PC-9 (cell line): ENCODE measurements around the gene ZFYVE9. TPM values are rescaled to one million over a fixed set of nuclear protein-coding genes. Genes with fewer than 3 reads are reported as not detected.

Experiments used
- BruUV-seq: library from RNA; stranded (reverse); fragments of 400-500 nt; replicated peaks from 2 replicates; lab custom pipeline; 2021; lab: Mats Ljungman, UMichigan
- CTCF ChIA-PET: fragments of 300-600 bp; sonication (Branson Sonifier 250); formaldehyde crosslinking; loops from one replicate; lab custom pipeline; 2022; ENCODE audit warnings: antibody characterized with exemption; lab: Charles Lee
- POLR2A ChIA-PET: fragments of 300-600 bp; sonication (Branson Sonifier 250); formaldehyde crosslinking; loops from one replicate; lab custom pipeline; 2022; ENCODE audit warnings: antibody characterized with exemption; ENCODE audit not compliant: unreplicated experiment; lab: Charles Lee
- DNase-seq, 2 experiments: peaks; one replicate each; pipeline versions ENCODE4 v3.0.0 to v3.0.0-alpha.2; 2015 to 2022; ENCODE audit warnings: mixed read lengths in 1 of 2
- H2AFZ ChIP-seq: fragments of 200-600 bp; sonication (generic); 2 replicates; pipeline ENCODE4 v1.8.1; 2017; ENCODE audit warnings: antibody characterized with exemption
- H3F3A ChIP-seq: fragments of 200-600 bp; sonication (generic); 2 replicates; pipeline ENCODE4 v1.8.1; 2017; ENCODE audit warnings: antibody characterized with exemption, mild to moderate bottlenecking, low read depth; ENCODE audit not compliant: insufficient read depth
- H3K27ac ChIP-seq: fragments of 200-600 bp; sonication (generic); 2 replicates; pipeline ENCODE4 v1.6.1; 2016; ENCODE audit warnings: mixed run types
- H3K27me3 ChIP-seq: fragments of 200-600 bp; sonication (generic); 2 replicates; pipeline ENCODE4 v1.6.1; 2016; ENCODE audit warnings: low read depth, mixed run types; ENCODE audit not compliant: insufficient read depth
- H3K36me3 ChIP-seq: fragments of 200-600 bp; sonication (generic); 2 replicates; pipeline ENCODE4 v1.6.1; 2016; ENCODE audit warnings: low read depth, mixed run types
- H3K4me1 ChIP-seq: fragments of 200-600 bp; sonication (generic); replicated peaks from 2 replicates; pipeline ENCODE4 v1.6.1; 2016; ENCODE audit warnings: mixed run types; ENCODE audit not compliant: insufficient read depth
- H3K4me2 ChIP-seq: fragments of 200-600 bp; sonication (generic); 2 replicates; pipeline ENCODE4 v1.6.1; 2017; ENCODE audit warnings: mixed run types
- H3K4me3 ChIP-seq: fragments of 200-600 bp; sonication (generic); 2 replicates; pipeline ENCODE4 v1.6.1; 2016; ENCODE audit warnings: mixed run types
- H3K79me2 ChIP-seq: fragments of 200-600 bp; sonication (generic); 2 replicates; pipeline ENCODE4 v1.6.1; 2017; ENCODE audit warnings: low read depth, mixed run types
- H3K9me2 ChIP-seq: fragments of 200-600 bp; sonication (generic); 2 replicates; pipeline ENCODE4 v1.8.1; 2017; ENCODE audit warnings: mild to moderate bottlenecking; ENCODE audit not compliant: insufficient read depth
- H3K9me3 ChIP-seq: fragments of 200-600 bp; sonication (generic); 2 replicates; pipeline ENCODE4 v1.8.1; 2016; ENCODE audit warnings: low read depth; ENCODE audit not compliant: insufficient read depth
- H4K20me1 ChIP-seq: fragments of 200-600 bp; sonication (generic); 2 replicates; pipeline ENCODE4 v1.8.1; 2017; ENCODE audit not compliant: insufficient read depth
- CTCF ChIP-seq: fragments of 200-600 bp; sonication (generic); conservative IDR thresholded peaks from 2 replicates; pipeline ENCODE4 v1.6.1; 2017; ENCODE audit warnings: mixed run types, antibody characterized with exemption, mild to moderate bottlenecking, moderate library complexity
- EZH2 ChIP-seq: fragments of 200-600 bp; sonication (generic); IDR thresholded peaks from 2 replicates; pipeline ENCODE4 v1.8.0; 2017; ENCODE audit warnings: antibody characterized with exemption, low read depth
- intact Hi-C: fragments of 100-400 bp; cut with micrococcal nuclease; formaldehyde crosslinking; loops from one replicate; pipeline ENCODE4 v1.10.0; 2022; ENCODE audit not compliant: unreplicated experiment
- total RNA-seq: library from RNA; stranded (reverse); gene quantifications from 2 replicates; pipeline ENCODE4 v1.2.3, GENCODE V29; 2021

Gene ZFYVE9
- total RNA-seq, 1 experiment from 2014 or later: 20.7 TPM

GRCh38 chr1:52386458-52386857, 244.6 kb downstream of the ZFYVE9 start:
- Histone ChIP-seq H3K9me2 (no peaks in the 10 kb centered on the region), H3K79me2 (no peaks in the 10 kb centered on the region), H3K27me3 (no peaks in the 10 kb centered on the region), H3K4me3 (no peak overlapping the region), H3K27ac (no peak overlapping the region), H3K36me3 (0 out of 2 replicates have a peak, but pooled peaks cover 5% of the 10 kb centered on the region), H3K4me2 (no peak overlapping the region), H4K20me1 (no peaks in the 10 kb centered on the region), H2AFZ (no peak overlapping the region), H3F3A (no peaks in the 10 kb centered on the region), H3K4me1 (no peaks in the 10 kb centered on the region), H3K9me3 (no peaks in the 10 kb centered on the region)
- intact Hi-C loops: no loop called here
- CTCF ChIA-PET: no interaction called here
- BruUV-seq: no TSS peak
- POLR2A ChIA-PET: no interaction called here
- TF ChIP-seq EZH2: no peak
- TF ChIP-seq CTCF: no peak
- DNase-seq: no peak

- Histone ChIP-seq H3K4me3 (no peak overlapping the region), H3K27me3 (no peaks in the 10 kb centered on the region), H3K4me2 (no peak overlapping the region), H3K4me1 (no peaks in the 10 kb centered on the region), H2AFZ (no peak overlapping the region), H3K9me3 (no peaks in the 10 kb centered on the region), H3K27ac (no peak overlapping the region), H3K9me2 (no peaks in the 10 kb centered on the region), H3K36me3 (peaks cover 8% of the 10 kb centered on the region; the same call in 1 of the 2 replicates), H3K79me2 (no peaks in the 10 kb centered on the region), H3F3A (no peaks in the 10 kb centered on the region), H4K20me1 (no peaks in the 10 kb centered on the region)
- DNase-seq: no peak
- CTCF ChIA-PET: no interaction called here
- POLR2A ChIA-PET: no interaction called here
- intact Hi-C loops: no loop called here
- no TSS peak for BruUV-seq
- TF ChIP-seq EZH2 (no peak), CTCF (no peak)
These were observed 251.3 kb downstream of the ZFYVE9 start for GRCh38 chr1:52393174-52393573.

Other genes with a start within 250 kb of the ZFYVE9 start
- 2.4 and 2.6 TPM in 2 replicates for gene RAB3B, start 151.4 kb upstream of the ZFYVE9 start, total RNA-seq
- gene KTI12, start 108.3 kb upstream of the ZFYVE9 start, total RNA-seq: 9.5 and 11.7 TPM in 2 replicates
- 61.3 and 77.3 TPM in 2 replicates for gene TXNDC12, start 86.9 kb upstream of the ZFYVE9 start, total RNA-seq
- 47.0 and 48.6 TPM in 2 replicates for gene BTF3L4, start 85.8 kb upstream of the ZFYVE9 start, total RNA-seq
- gene CC2D1B, start 224.1 kb downstream of the ZFYVE9 start, total RNA-seq: 33.4 and 38.8 TPM in 2 replicates